Fibroblast of lung (primary cell): ENCODE data around the gene CCDC174. TPM values are rescaled to one million over a fixed set of nuclear protein-coding genes. Genes with fewer than 3 reads are reported as not detected.

Source experiments
- DNase-seq, 2 donors: peaks; one replicate each; pipeline versions ENCODE4 v3.0.0 to v3.0.0-alpha.2; 2010; ENCODE audit warnings: low read depth in 2 of 2
- H2AFZ ChIP-seq: 2 replicates; pipeline ENCODE4 v1.5.1; 2012; ENCODE audit warnings: low read length, control low read depth, inconsistent platforms
- H3K27ac ChIP-seq: 2 replicates; pipeline ENCODE4 v1.5.1; 2011; ENCODE audit warnings: low read length, control low read depth; ENCODE audit not compliant: insufficient read depth
- H3K27me3 ChIP-seq: 2 replicates; pipeline ENCODE4 v1.5.1; 2011; ENCODE audit warnings: mild to moderate bottlenecking, low read length; ENCODE audit not compliant: control insufficient read depth, insufficient read depth
- H3K36me3 ChIP-seq: 2 replicates; pipeline ENCODE4 v1.5.1; 2011; ENCODE audit warnings: low read length; ENCODE audit not compliant: control insufficient read depth, insufficient read depth
- H3K4me1 ChIP-seq: 2 replicates; pipeline ENCODE4 v1.5.1; 2011; ENCODE audit warnings: low read length; ENCODE audit not compliant: control insufficient read depth, insufficient read depth; ENCODE audit errors: extremely low read depth
- H3K4me2 ChIP-seq: 2 replicates; pipeline ENCODE4 v1.5.1; 2011; ENCODE audit warnings: low read length, control low read depth; ENCODE audit not compliant: insufficient read depth; ENCODE audit errors: extremely low read depth
- H3K4me3 ChIP-seq, 4 experiments: fragments of 200-600 bp in 1 of 4; sonication (generic) in 1 of 4; replicated peaks in 1 of 4; 2 replicates each; pipeline ENCODE4 v1.5.1; 2011 to 2016; ENCODE audit warnings: low read length in 4 of 4, low read depth in 3 of 4, mild to moderate bottlenecking in 3 of 4, control low read depth in 2 of 4, inconsistent platforms in 1 of 4, mixed read lengths in 1 of 4; ENCODE audit not compliant: insufficient read depth in 1 of 4; ENCODE audit errors: control extremely low read depth in 1 of 4
- H3K79me2 ChIP-seq: 2 replicates; pipeline ENCODE4 v1.5.1; 2012; ENCODE audit warnings: mild to moderate bottlenecking, low read length, inconsistent platforms; ENCODE audit not compliant: control insufficient read depth, insufficient read depth
- H3K9ac ChIP-seq: 2 replicates; pipeline ENCODE4 v1.5.1; 2011; ENCODE audit warnings: mild to moderate bottlenecking, low read length, control low read depth; ENCODE audit not compliant: insufficient read depth
- H3K9me3 ChIP-seq: 2 replicates; pipeline ENCODE4 v1.5.1; 2012; ENCODE audit warnings: low read depth, low read length; ENCODE audit not compliant: control insufficient read depth, insufficient read depth
- H4K20me1 ChIP-seq: 2 replicates; pipeline ENCODE4 v1.5.1; 2011; ENCODE audit warnings: low read length; ENCODE audit not compliant: control insufficient read depth, insufficient read depth; ENCODE audit errors: extremely low read depth
- EZH2 ChIP-seq: IDR thresholded peaks from 2 replicates; pipeline ENCODE4 v1.5.1; 2012; ENCODE audit warnings: low read length, control low read depth, mild to moderate bottlenecking; ENCODE audit errors: missing control alignments
- polyA plus RNA-seq, 2 donors: library from polyadenylated mRNA; depleted of rRNA in 1 of 2; stranded (reverse) in 1 of 2; unstranded in 1 of 2; fragments of >200 nt; gene quantifications; 2 replicates each; pipeline ENCODE4 v1.2.1, GENCODE V29; 2011 to 2012; ENCODE audit warnings: missing spikeins in 1 of 2
- total RNA-seq: library from RNA; depleted of rRNA; stranded (reverse); fragments of >200 nt; gene quantifications from 2 replicates; pipeline ENCODE4 v1.2.1, GENCODE V29; 2014
- TF ChIP-seq, protein P1 (sequence below), 2 donors: IDR thresholded peaks in 1 of 2; conservative IDR thresholded peaks in 1 of 2; 1 replicate in 1 of 2; 2 replicates in 1 of 2; pipeline ENCODE4 v1.5.1; 2011 to 2012; ENCODE audit warnings: low read length in 2 of 2, control low read depth in 1 of 2, inconsistent platforms in 1 of 2, low read depth in 1 of 2, mild to moderate bottlenecking in 1 of 2

The CCDC174 gene
- total and polyA plus RNA-seq, 2 donors (not counting 1 experiment from before 2014, with no cell fraction given) = 12.7 to 14.4 TPM

DNA sequence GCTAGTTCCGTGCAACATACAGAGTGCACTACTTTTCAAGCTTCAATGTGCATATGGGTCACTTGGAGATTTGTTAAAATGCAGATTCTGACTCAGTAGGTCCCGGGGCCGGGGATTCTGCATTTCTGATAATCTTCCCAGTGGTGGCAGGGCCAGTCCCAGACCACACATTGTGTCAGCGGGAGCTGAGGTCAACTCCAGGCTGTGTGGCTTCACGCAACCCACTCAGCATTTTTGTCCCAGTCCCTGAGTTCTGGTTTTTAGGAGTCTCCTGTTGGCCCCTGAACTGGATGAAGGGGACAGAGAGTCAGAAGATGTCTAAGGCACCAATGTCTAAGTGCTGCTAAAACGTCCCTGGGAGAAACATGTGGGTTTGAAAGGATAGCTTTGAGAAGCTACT, 26.1 kb upstream of the CCDC174 start:
- H3K4me1 ChIP-seq = no peaks in the 10 kb centered on the region
- no peak overlapping the region for H3K27ac ChIP-seq
- H3K4me3 ChIP-seq = no peak overlapping the region
- no peaks in the 10 kb centered on the region for H3K27me3 ChIP-seq
- H3K9me3 ChIP-seq = no peaks in the 10 kb centered on the region
- H3K79me2 ChIP-seq = no peaks in the 10 kb centered on the region
- no peaks in the 10 kb centered on the region for H3K36me3 ChIP-seq
- DNase-seq = no peak
- no peak overlapping the region for H3K9ac ChIP-seq
- no peak for TF ChIP-seq EZH2
- TF ChIP-seq, protein P1, sequence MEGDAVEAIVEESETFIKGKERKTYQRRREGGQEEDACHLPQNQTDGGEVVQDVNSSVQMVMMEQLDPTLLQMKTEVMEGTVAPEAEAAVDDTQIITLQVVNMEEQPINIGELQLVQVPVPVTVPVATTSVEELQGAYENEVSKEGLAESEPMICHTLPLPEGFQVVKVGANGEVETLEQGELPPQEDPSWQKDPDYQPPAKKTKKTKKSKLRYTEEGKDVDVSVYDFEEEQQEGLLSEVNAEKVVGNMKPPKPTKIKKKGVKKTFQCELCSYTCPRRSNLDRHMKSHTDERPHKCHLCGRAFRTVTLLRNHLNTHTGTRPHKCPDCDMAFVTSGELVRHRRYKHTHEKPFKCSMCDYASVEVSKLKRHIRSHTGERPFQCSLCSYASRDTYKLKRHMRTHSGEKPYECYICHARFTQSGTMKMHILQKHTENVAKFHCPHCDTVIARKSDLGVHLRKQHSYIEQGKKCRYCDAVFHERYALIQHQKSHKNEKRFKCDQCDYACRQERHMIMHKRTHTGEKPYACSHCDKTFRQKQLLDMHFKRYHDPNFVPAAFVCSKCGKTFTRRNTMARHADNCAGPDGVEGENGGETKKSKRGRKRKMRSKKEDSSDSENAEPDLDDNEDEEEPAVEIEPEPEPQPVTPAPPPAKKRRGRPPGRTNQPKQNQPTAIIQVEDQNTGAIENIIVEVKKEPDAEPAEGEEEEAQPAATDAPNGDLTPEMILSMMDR (conservative IDR thresholded peaks at IDR 0.05 in 1 of 2, IDR thresholded peaks at IDR 0.05 in 1 of 2; ENCODE audit: low read depth in 1 of 2, low read length in 2 of 2) = no peak
- H3K4me2 ChIP-seq = no peak overlapping the region
- H2AFZ ChIP-seq = no peak overlapping the region
- H4K20me1 ChIP-seq = no peaks in the 10 kb centered on the region

DNA sequence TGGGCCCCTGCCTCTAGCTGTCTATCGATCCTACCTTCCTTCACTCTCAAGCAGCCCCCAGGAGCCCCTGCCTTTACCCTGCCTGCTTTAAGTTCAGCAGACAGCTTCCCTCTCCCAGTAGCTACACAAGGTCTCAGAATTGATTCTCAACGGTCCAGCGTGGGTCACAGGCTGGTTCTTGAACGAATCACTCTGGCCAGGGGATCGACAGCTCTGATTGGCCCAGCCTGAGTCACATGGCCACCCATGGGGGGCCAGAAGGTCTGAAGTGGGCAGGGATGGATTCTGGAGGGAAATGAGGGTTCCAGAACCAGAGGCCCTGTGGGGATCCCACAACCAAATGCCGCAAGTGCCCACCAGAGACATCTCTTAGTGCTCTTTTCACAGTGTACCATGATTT, 23.7 kb upstream of the CCDC174 start:
- TF ChIP-seq, protein P1 (conservative IDR thresholded peaks at IDR 0.05 in 1 of 2, IDR thresholded peaks at IDR 0.05 in 1 of 2; ENCODE audit: low read depth in 1 of 2, low read length in 2 of 2) = no peak
- no peak for TF ChIP-seq EZH2
- Histone ChIP-seq H4K20me1 (no peaks in the 10 kb centered on the region), H3K4me1 (no peaks in the 10 kb centered on the region), H3K27me3 (no peaks in the 10 kb centered on the region), H3K9me3 (no peaks in the 10 kb centered on the region), H3K36me3 (no peaks in the 10 kb centered on the region), H3K4me3 (no peak overlapping the region), H3K27ac (no peak overlapping the region), H3K79me2 (no peaks in the 10 kb centered on the region), H2AFZ (no peak overlapping the region), H3K4me2 (no peak overlapping the region), H3K9ac (no peak overlapping the region)
- no peak for DNase-seq

DNA sequence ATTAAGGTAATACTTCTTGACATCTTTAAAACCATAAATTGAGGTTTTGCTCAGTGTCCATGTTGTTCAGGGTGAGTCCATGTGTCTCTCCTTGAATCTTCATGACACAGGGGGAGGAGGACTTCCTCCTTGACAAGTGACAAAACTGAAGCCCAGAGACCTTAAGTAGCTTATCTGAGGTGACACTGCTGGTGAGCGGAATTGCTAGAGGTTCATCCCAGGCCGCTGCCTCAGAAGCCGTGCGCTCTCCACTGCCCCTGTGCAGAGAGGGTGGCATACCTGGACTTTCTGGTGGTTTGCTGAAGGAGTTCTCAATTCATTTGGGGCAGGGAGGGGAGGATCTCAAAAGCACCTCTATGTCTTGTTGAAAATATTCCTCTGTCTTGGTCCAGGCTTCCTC, 23.2 kb upstream of the CCDC174 start:
- H3K27ac ChIP-seq = no peak overlapping the region
- H3K36me3 ChIP-seq = no peaks in the 10 kb centered on the region
- H3K79me2 ChIP-seq = no peaks in the 10 kb centered on the region
- H3K27me3 ChIP-seq = no peaks in the 10 kb centered on the region
- no peaks in the 10 kb centered on the region for H3K9me3 ChIP-seq
- no peak overlapping the region for H3K4me3 ChIP-seq
- H3K4me1 ChIP-seq = no peaks in the 10 kb centered on the region
- H4K20me1 ChIP-seq = no peaks in the 10 kb centered on the region
- no peak for TF ChIP-seq EZH2
- TF ChIP-seq, protein P1 (conservative IDR thresholded peaks at IDR 0.05 in 1 of 2, IDR thresholded peaks at IDR 0.05 in 1 of 2; ENCODE audit: low read depth in 1 of 2, low read length in 2 of 2) = no peak
- no peak for DNase-seq
- no peak overlapping the region for H2AFZ ChIP-seq
- no peak overlapping the region for H3K4me2 ChIP-seq
- H3K9ac ChIP-seq = no peak overlapping the region
